PFSK-1 (cell line): ENCODE results near the gene SEMA3E.

Source experiments
- FOXP2 ChIP-seq: optimal IDR thresholded peaks from 2 replicates; pipeline ENCODE3; 2011; ENCODE audit warnings: borderline replicate concordance, control low read depth, inconsistent platforms; ENCODE audit not compliant: insufficient read depth; ENCODE audit errors: extremely low read length, extremely low read depth
- POLR2AphosphoS5 ChIP-seq: IDR thresholded peaks from 2 replicates; pipeline ENCODE4 v1.6.1; 2012; ENCODE audit warnings: low read depth, mild to moderate bottlenecking, control low read depth, low read length, moderate library complexity
- SIN3A ChIP-seq: IDR thresholded peaks from 2 replicates; pipeline ENCODE4 v1.6.1; 2012; ENCODE audit warnings: mild to moderate bottlenecking, low read length, moderate library complexity, borderline replicate concordance; ENCODE audit not compliant: insufficient read depth
- TAF1 ChIP-seq: IDR thresholded peaks from 2 replicates; pipeline ENCODE4 v1.6.1; 2012; ENCODE audit warnings: low read length, control low read depth, borderline replicate concordance; ENCODE audit not compliant: insufficient read depth
- TF ChIP-seq, protein P1 (sequence below), 2 experiments: IDR thresholded peaks; 2 replicates each; pipeline versions ENCODE4 v1.6.1 to v1.8.0; 2011 to 2012; ENCODE audit warnings: low read depth in 2 of 2, low read length in 2 of 2, control low read depth in 1 of 2, inconsistent platforms in 1 of 2, mild to moderate bottlenecking in 1 of 2, moderate library complexity in 1 of 2; ENCODE audit not compliant: insufficient read depth in 1 of 2

The SEMA3E gene

DNA sequence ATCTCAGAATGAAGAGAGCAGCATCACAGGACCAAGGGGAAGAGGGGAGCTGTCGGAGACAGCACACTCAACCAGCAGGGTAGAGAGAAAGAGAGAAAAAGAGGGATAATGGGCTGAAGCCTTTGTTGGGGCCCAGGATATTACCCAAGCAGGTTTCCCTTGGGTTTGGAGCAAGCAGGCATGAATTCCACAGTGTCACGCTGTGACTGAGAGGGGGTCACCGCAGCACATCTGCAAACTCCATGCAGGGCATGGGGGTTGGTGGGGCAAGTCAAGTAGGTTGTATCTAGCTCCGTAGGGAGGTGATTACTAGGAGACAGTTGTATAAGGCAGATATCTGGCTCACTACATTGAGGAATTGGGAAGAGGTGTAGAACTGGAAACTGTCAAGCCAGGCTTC, 42.2 kb upstream of the SEMA3E start:
- TF ChIP-seq SIN3A (no peak), TAF1 (no peak), POLR2AphosphoS5 (no peak), FOXP2 (no peak)
- TF ChIP-seq, protein P1, sequence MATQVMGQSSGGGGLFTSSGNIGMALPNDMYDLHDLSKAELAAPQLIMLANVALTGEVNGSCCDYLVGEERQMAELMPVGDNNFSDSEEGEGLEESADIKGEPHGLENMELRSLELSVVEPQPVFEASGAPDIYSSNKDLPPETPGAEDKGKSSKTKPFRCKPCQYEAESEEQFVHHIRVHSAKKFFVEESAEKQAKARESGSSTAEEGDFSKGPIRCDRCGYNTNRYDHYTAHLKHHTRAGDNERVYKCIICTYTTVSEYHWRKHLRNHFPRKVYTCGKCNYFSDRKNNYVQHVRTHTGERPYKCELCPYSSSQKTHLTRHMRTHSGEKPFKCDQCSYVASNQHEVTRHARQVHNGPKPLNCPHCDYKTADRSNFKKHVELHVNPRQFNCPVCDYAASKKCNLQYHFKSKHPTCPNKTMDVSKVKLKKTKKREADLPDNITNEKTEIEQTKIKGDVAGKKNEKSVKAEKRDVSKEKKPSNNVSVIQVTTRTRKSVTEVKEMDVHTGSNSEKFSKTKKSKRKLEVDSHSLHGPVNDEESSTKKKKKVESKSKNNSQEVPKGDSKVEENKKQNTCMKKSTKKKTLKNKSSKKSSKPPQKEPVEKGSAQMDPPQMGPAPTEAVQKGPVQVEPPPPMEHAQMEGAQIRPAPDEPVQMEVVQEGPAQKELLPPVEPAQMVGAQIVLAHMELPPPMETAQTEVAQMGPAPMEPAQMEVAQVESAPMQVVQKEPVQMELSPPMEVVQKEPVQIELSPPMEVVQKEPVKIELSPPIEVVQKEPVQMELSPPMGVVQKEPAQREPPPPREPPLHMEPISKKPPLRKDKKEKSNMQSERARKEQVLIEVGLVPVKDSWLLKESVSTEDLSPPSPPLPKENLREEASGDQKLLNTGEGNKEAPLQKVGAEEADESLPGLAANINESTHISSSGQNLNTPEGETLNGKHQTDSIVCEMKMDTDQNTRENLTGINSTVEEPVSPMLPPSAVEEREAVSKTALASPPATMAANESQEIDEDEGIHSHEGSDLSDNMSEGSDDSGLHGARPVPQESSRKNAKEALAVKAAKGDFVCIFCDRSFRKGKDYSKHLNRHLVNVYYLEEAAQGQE (IDR thresholded peaks at IDR 0.05; ENCODE audit: insufficient read depth in 1 of 2, low read depth in 2 of 2, low read length in 2 of 2) = no peak

DNA sequence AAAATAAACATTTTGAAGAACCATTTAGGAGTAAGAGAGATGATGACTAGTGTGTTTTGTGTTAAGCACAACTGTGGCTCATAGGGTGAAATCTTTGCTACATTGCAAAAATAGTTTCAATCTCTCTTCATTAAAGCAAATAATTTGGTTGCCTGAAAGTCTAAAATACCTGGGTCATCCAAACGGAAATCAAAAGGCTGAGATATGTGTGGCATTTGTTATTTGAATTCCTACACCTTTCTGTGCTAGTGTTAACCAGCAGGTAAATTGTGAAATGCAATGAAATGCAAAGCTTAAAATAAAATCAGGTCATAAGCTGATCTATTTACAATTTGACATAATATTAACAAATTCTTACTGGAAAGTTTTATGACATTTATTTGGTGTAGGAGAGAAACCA, 40.9 kb upstream of the SEMA3E start:
- no peak for TF ChIP-seq POLR2AphosphoS5
- no peak for TF ChIP-seq TAF1
- no peak for TF ChIP-seq SIN3A
- no peak for TF ChIP-seq FOXP2
- TF ChIP-seq, protein P1 (IDR thresholded peaks at IDR 0.05; ENCODE audit: insufficient read depth in 1 of 2, low read depth in 2 of 2, low read length in 2 of 2) = no peak

DNA sequence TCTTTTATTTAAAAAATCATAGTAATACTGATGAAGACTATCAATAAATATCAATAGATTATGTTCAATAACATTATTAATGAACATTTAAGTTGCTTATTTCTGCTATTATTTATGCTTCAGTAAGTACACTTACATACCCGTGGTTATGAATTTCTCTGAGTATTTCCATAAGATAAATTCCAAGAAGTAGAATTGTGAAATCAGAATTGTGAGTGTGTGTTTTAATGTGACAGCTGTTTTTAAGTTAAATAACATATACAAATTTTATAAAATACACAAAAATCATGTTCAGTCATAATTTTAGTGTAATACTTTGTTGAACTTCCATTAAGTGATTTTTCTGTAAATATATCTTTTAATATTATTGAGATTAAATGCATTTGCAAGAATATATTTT, 37.5 kb upstream of the SEMA3E start:
- TF ChIP-seq SIN3A (no peak), FOXP2 (no peak), POLR2AphosphoS5 (no peak), TAF1 (no peak)
- TF ChIP-seq, protein P1 (IDR thresholded peaks at IDR 0.05; ENCODE audit: insufficient read depth in 1 of 2, low read depth in 2 of 2, low read length in 2 of 2) = no peak

DNA sequence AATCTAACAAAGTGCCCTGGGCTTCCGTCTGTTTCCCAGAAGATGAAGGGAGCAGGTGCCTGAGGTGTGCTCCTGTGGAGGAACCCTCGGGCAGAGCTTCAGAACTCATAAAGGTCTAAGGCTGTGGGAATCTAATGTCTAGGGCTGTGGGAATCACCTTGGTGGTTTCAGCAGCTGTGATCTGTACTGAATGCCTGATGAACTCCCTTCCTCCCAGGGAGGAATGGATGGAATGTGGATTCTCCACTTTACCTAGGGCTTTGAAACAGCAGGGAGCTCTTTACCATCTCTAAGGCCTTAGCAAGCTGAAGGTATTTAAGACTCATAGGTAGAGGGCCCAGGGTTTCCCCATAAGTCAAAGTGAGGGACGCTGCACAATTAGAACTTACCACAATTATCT, 36.0 kb upstream of the SEMA3E start:
- TF ChIP-seq TAF1 (no peak), POLR2AphosphoS5 (no peak), FOXP2 (no peak), SIN3A (no peak)
- TF ChIP-seq, protein P1 (IDR thresholded peaks at IDR 0.05; ENCODE audit: insufficient read depth in 1 of 2, low read depth in 2 of 2, low read length in 2 of 2) = no peak

DNA sequence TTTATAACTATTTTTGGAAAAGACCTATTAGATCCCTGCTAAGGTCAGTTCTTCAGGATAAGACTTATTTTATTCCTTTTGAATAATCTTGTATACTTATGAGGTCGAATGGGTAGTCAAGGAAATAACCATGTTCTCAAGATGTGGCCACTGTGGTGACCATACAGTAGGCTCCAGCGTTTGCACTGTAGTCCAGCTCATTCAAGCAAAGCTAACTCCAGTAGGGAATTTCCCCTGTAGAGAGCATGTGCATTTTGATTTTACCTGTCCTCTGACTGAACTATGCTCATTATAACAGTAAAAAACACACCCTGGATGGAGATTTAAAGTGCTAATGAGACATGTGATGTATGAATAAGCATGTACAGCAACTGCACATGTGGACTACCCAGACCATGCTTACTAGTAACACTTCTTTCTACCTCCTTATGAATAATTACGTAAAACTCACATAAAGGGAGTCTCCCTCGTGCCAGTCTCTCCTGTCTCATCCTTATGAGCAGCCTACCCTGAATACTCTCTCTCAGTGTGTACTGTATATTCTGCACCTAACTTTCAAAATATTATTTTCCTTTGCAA, 32.4 kb upstream of the SEMA3E start:
- no peak for TF ChIP-seq TAF1
